A673 (cell line): ENCODE measurements around the gene SLC26A11.

ENCODE experiments used
- CTCF ChIP-seq: fragments of 300-800, 200-600 bp; sonication (generic); conservative IDR thresholded peaks from 2 replicates; pipeline ENCODE4 v1.5.1; 2017; ENCODE audit warnings: low read depth, mild to moderate bottlenecking, antibody characterized with exemption, low read length, moderate library complexity, mixed read lengths
- EZH2 ChIP-seq: fragments of 200-600 bp; sonication (generic); IDR thresholded peaks from 2 replicates; pipeline ENCODE4 v1.6.1; 2017; ENCODE audit warnings: borderline replicate concordance, low read depth, mild to moderate bottlenecking, mixed read lengths, antibody characterized with exemption, low read length; ENCODE audit not compliant: poor library complexity, severe bottlenecking

DNA sequence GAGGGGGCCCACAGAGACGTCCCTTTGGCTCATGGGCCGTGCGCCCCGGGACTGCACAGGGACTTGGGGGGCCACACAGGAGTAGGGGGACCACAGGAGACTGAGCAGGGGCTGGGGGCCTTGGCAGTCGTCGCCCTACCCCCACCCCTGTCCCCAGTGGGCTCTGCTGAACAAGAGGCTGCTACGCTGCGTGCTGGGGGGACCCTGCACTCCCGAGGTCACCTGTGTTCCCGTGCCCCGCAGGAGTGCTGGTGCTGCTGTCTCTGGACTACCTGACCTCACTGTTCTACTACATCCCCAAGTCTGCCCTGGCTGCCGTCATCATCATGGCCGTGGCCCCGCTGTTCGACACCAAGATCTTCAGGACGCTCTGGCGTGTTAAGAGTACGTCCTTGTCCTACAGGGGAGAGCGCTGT is 26.0 kb downstream of the SLC26A11 start:
- TF ChIP-seq CTCF (no peak), EZH2 (no peak)
